ENCODE measurements around the gene GTF3C1. TPM values are rescaled to one million over a fixed set of nuclear protein-coding genes. Genes with fewer than 3 reads are reported as not detected.

The GTF3C1 gene
- total RNA-seq, 2 experiments from 2014 or later: 43.6 to 44.5 TPM

DNA sequence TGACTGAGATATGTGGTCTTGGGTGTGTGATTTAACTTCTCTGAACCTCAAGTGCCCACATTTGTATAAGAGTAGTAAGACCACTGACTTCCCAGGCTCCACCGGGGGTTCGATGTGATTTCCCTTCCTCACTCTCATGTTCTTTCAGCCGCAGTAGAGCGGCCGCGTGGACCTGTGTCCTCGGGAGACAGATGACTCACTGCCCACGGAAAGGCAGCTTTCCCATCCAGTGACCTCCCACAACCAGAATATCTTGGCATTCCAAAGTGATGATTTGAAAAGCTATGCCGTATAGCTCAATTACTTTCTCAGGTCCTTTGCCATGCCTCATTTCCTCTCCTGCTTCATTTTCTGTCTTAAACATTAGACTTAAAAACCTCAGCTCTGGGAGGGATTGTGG lies 74.2 kb downstream of the GTF3C1 start:
- no peaks in the 10 kb centered on the region for H3K9me3 ChIP-seq (ENCODE audit: control insufficient read depth in 1 of 2, insufficient read depth in 1 of 2, low read length in 2 of 2)
- POLR2A ChIA-PET: no interaction called here
- DNase-seq (no peak), ATAC-seq (ENCODE audit: poor library complexity) (no peak)
- Mint-ChIP-seq H3K27me3 (no peaks in the 10 kb centered on the region), H3K36me3 (ENCODE audit: low read depth) (peaks cover 96% of the 10 kb centered on the region), H3K4me3 (no peak overlapping the region), H3K27ac (no peak overlapping the region), H3K9me3 (no peaks in the 10 kb centered on the region), H3K4me1 (ENCODE audit: low read depth) (no peaks in the 10 kb centered on the region)
- TF ChIP-seq, protein P1, sequence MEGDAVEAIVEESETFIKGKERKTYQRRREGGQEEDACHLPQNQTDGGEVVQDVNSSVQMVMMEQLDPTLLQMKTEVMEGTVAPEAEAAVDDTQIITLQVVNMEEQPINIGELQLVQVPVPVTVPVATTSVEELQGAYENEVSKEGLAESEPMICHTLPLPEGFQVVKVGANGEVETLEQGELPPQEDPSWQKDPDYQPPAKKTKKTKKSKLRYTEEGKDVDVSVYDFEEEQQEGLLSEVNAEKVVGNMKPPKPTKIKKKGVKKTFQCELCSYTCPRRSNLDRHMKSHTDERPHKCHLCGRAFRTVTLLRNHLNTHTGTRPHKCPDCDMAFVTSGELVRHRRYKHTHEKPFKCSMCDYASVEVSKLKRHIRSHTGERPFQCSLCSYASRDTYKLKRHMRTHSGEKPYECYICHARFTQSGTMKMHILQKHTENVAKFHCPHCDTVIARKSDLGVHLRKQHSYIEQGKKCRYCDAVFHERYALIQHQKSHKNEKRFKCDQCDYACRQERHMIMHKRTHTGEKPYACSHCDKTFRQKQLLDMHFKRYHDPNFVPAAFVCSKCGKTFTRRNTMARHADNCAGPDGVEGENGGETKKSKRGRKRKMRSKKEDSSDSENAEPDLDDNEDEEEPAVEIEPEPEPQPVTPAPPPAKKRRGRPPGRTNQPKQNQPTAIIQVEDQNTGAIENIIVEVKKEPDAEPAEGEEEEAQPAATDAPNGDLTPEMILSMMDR (IDR thresholded peaks at IDR 0.05): no peak
- H3K4me1 ChIP-seq (ENCODE audit: insufficient read depth, low read length): no peaks in the 10 kb centered on the region
- no peaks in the 10 kb centered on the region for H3K27me3 ChIP-seq (ENCODE audit: control insufficient read depth in 1 of 2, insufficient read depth in 2 of 2, low read length in 2 of 2)
- intact Hi-C loops (cut with DNase I, micrococcal nuclease): no loop called here
- CTCF ChIA-PET: no interaction called here
- no peak overlapping the region for H3K27ac ChIP-seq (ENCODE audit: low read depth in 1 of 2, low read length in 2 of 2)
- H3K4me3 ChIP-seq (ENCODE audit: low read length): no peak overlapping the region
- peaks cover 86% of the 10 kb centered on the region for H3K36me3 ChIP-seq (ENCODE audit: insufficient read depth, low read length)

- H3K27me3 ChIP-seq (ENCODE audit: control insufficient read depth in 1 of 2, insufficient read depth in 2 of 2, low read length in 2 of 2): no peaks in the 10 kb centered on the region
- H3K27ac ChIP-seq (ENCODE audit: low read depth in 1 of 2, low read length in 2 of 2): no peak overlapping the region
- no peaks in the 10 kb centered on the region for H3K9me3 ChIP-seq (ENCODE audit: control insufficient read depth in 1 of 2, insufficient read depth in 1 of 2, low read length in 2 of 2)
- POLR2A ChIA-PET: no interaction called here
- Mint-ChIP-seq H3K27ac (no peak overlapping the region), H3K4me3 (no peak overlapping the region), H3K9me3 (no peaks in the 10 kb centered on the region), H3K36me3 (ENCODE audit: low read depth) (peaks cover 96% of the 10 kb centered on the region), H3K4me1 (ENCODE audit: low read depth) (no peaks in the 10 kb centered on the region), H3K27me3 (no peaks in the 10 kb centered on the region)
- CTCF ChIA-PET: no interaction called here
- peaks cover 87% of the 10 kb centered on the region for H3K36me3 ChIP-seq (ENCODE audit: insufficient read depth, low read length)
- intact Hi-C loops (cut with DNase I, micrococcal nuclease): no loop called here
- TF ChIP-seq, protein P1 (IDR thresholded peaks at IDR 0.05): no peak
- ATAC-seq (ENCODE audit: poor library complexity) (no peak), DNase-seq (no peak)
- no peaks in the 10 kb centered on the region for H3K4me1 ChIP-seq (ENCODE audit: insufficient read depth, low read length)
- H3K4me3 ChIP-seq (ENCODE audit: low read length): no peak overlapping the region
Observed at GRCh38 chr16:27474921-27475320, 74.8 kb downstream of the GTF3C1 start.

- Mint-ChIP-seq H3K4me1 (ENCODE audit: low read depth) (no peaks in the 10 kb centered on the region), H3K27me3 (no peaks in the 10 kb centered on the region), H3K9me3 (no peaks in the 10 kb centered on the region), H3K4me3 (no peak overlapping the region), H3K27ac (no peak overlapping the region), H3K36me3 (ENCODE audit: low read depth) (peaks cover 96% of the 10 kb centered on the region)
- peaks cover 91% of the 10 kb centered on the region for H3K36me3 ChIP-seq (ENCODE audit: insufficient read depth, low read length)
- TF ChIP-seq, protein P1 (IDR thresholded peaks at IDR 0.05): no peak
- H3K4me1 ChIP-seq (ENCODE audit: insufficient read depth, low read length): no peaks in the 10 kb centered on the region
- H3K4me3 ChIP-seq (ENCODE audit: low read length): no peak overlapping the region
- POLR2A ChIA-PET: no interaction called here
- ATAC-seq (ENCODE audit: poor library complexity): no peak
- intact Hi-C loops (cut with DNase I, micrococcal nuclease): no loop called here
- no peak overlapping the region for H3K27ac ChIP-seq (ENCODE audit: low read depth in 1 of 2, low read length in 2 of 2)
- no peaks in the 10 kb centered on the region for H3K27me3 ChIP-seq (ENCODE audit: control insufficient read depth in 1 of 2, insufficient read depth in 2 of 2, low read length in 2 of 2)
- DNase-seq: no peak
- CTCF ChIA-PET: no interaction called here
- H3K9me3 ChIP-seq (ENCODE audit: control insufficient read depth in 1 of 2, insufficient read depth in 1 of 2, low read length in 2 of 2): no peaks in the 10 kb centered on the region
Observed at GRCh38 chr16:27474041-27474440, 75.7 kb downstream of the GTF3C1 start.
